Sigmoid colon (tissue), 7 donors: Measurements from ENCODE around the gene PLAAT5. TPM values are rescaled to one million over a fixed set of nuclear protein-coding genes. Genes with fewer than 3 reads are reported as not detected.

ENCODE experiments used
- DNase-seq: peaks from one replicate; pipeline ENCODE4 v3.0.0-alpha.2; 2019
- H3K27ac ChIP-seq, 4 donors: fragments of 200-600 bp; sonication (generic); one replicate each; pipeline ENCODE4 v1.5.1; 2016 to 2019; ENCODE audit warnings: mild to moderate bottlenecking in 1 of 4
- H3K27me3 ChIP-seq, 3 donors: fragments of 200-600 bp; sonication (generic); one replicate each; pipeline ENCODE4 v1.5.1; 2019; ENCODE audit warnings: mild to moderate bottlenecking in 1 of 3
- H3K36me3 ChIP-seq, 4 donors: fragments of 200-600 bp; sonication (generic); one replicate each; pipeline ENCODE4 v1.5.1; 2016 to 2019
- H3K4me1 ChIP-seq, 4 donors: fragments of 200-600 bp; sonication (generic); one replicate each; pipeline ENCODE4 v1.5.1; 2017 to 2019
- H3K4me3 ChIP-seq, 4 donors: fragments of 200-600 bp; sonication (generic); one replicate each; pipeline ENCODE4 v1.5.1; 2017 to 2019; ENCODE audit warnings: mild to moderate bottlenecking in 2 of 4, moderate library complexity in 1 of 4
- H3K9me3 ChIP-seq, 4 donors: fragments of 200-600 bp in 3 of 4; sonication (generic) in 3 of 4; one replicate each; pipeline versions ENCODE4 v1.5.1 to v1.6.1; 2013 to 2019
- EP300 ChIP-seq, 4 donors: sonication (generic); formaldehyde crosslinking; IDR thresholded peaks; one replicate each; pipeline ENCODE4 v1.6.1; 2017; ENCODE audit warnings: antibody characterized with exemption in 4 of 4
- POLR2A ChIP-seq, 2 donors: fragments of 450-650 bp; IDR thresholded peaks; one replicate each; pipeline ENCODE4 v1.6.1; 2016; ENCODE audit warnings: antibody characterized with exemption in 2 of 2, mild to moderate bottlenecking in 2 of 2, moderate library complexity in 2 of 2
- POLR2AphosphoS5 ChIP-seq, 4 donors: sonication (generic); formaldehyde crosslinking; IDR thresholded peaks; one replicate each; pipeline ENCODE4 v1.6.1; 2017; ENCODE audit warnings: antibody characterized with exemption in 4 of 4
- WGBS, 2 donors: extraction: QIAGEN DNeasy Blood & Tissue Kit; methylation state at CpG; one replicate each; pipeline ENCODE4 v1.1.7; 2013; 5-methylcytosine and 5-hydroxymethylcytosine counted together
- intact Hi-C: fragments of 100-400 bp; cut with DNase I; formaldehyde crosslinking; loops from one replicate; pipeline ENCODE4 v1.15.1; 2023
- polyA plus RNA-seq, 3 donors: library from polyadenylated mRNA; stranded (reverse); fragments of 200-250 nt; gene quantifications; one replicate each; pipeline ENCODE4 v1.2.3, GENCODE V29; 2013
- total RNA-seq, 4 donors: library from RNA; depleted of rRNA; stranded (reverse); fragments of >200 nt; gene quantifications; one replicate each; pipeline ENCODE4 v1.1.0, GENCODE V29; 2016
- TF ChIP-seq, protein P1 (sequence below), 4 experiments: fragments of 450-650 bp in 3 of 4; fragments of 200-600 bp in 1 of 4; IDR thresholded peaks; one replicate each; pipeline ENCODE4 v1.5.1; 2016 to 2019; ENCODE audit warnings: antibody characterized with exemption in 4 of 4, mild to moderate bottlenecking in 3 of 4, moderate library complexity in 2 of 4
- donor health status: healthy with polysubstance abuse.
- donor health status: Bipolar disorder and iron deficiency.
- donor health status: healthy.

Gene PLAAT5, protein sequence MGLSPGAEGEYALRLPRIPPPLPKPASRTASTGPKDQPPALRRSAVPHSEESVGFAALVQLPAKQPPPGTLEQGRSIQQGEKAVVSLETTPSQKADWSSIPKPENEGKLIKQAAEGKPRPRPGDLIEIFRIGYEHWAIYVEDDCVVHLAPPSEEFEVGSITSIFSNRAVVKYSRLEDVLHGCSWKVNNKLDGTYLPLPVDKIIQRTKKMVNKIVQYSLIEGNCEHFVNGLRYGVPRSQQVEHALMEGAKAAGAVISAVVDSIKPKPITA
- total RNA-seq (1 to 10 TPM; 2.0 to 8.4 (median 3.2) TPM), polyA plus RNA-seq (1 to 10 TPM in 2 of 3 donors, not detected in 1; 1.2 TPM)

GRCh38 chr11:63490551-63491239 lies at the start of gene PLAAT5:
TSS of gene PLAAT5 (minus strand) at chr11:63491167. CDS start at chr11:63491034, 133 bp downstream.
- 4 to 12% methylated on average over 60 of the region's 60 CpGs for WGBS, 2 donors
- intact Hi-C loops, result loop anchor here (5.0 kb wide), 1 partner anchor 122 kb away; the partner anchor contains the start of gene PLAAT3
- Histone ChIP-seq H3K9me3 (peaks cover 0 to under 1% (median 0%) of the 10 kb centered on the region in 4 donors), H3K27ac (peak within 1 kb of the TSS; percentile 76 to 86 (median 82)), H3K4me1 (peaks cover 0 to 31% (median 18%) of the 10 kb centered on the region in 4 donors), H3K27me3 (no peaks in the 10 kb centered on the region), H3K4me3 (peak within 1 kb of the TSS; percentile 54 to 65 (median 57)), H3K36me3 (no peaks in the 10 kb centered on the region)
- no peak for TF ChIP-seq EP300 (IDR thresholded peaks at IDR 0.05)
- peak in 3 of 4 donors; percentile 3 to 54 (median 48) for TF ChIP-seq POLR2AphosphoS5 (IDR thresholded peaks at IDR 0.05)
- peak; percentile 76 for DNase-seq

DNA sequence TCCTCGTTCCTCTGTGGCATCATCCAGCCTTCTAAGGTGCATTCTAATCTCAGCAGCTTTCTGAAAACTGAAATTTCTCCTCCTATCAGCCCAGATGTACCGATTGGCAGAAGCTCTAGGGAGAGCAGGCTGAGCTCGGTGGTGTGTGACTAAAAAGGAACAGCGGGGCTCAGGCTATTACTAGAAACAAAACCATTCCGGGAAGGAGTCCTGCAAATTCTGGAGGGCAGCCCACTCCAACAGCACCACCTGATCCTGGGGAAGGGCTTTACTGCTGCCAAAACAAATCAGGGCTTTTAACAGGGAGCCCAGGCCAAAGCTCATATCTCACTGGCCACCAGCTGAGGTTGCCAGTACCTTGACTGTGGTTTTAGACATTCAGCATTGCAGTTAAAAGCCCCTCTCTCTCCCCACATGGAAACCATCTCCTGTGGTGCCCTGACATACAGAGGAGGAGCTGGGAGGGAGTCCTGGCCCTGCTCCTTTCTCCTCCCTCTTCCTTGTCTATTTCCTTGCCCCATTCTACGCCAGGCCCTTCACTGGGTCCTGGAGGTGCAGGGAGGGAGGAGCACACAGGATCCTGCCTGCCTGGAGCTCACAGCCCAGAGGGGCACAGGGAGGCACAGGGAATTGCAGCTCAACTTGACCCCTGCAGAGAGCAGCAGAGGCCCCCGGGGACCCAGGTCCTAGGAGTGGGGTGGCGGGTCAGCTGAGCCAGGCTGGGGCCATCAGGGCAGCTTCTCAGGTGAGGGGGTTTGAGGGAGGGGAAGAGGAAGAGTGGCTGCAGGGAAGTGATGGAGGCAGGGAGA lies 46.5 kb upstream of the PLAAT5 start:
- Histone ChIP-seq H3K4me3 (peak overlapping the region; percentile 31 to 52 (median 48)), H3K36me3 (peaks cover 0 to 6% (median 0%) of the 10 kb centered on the region in 4 donors), H3K9me3 (no peaks in the 10 kb centered on the region), H3K4me1 (peaks cover 0 to 30% (median 26%) of the 10 kb centered on the region in 4 donors), H3K27me3 (no peaks in the 10 kb centered on the region), H3K27ac (peak overlapping the region; percentile 90 to 97 (median 92))
- peak; percentile 92 for DNase-seq
- intact Hi-C loops, result loop anchor here (2.0 kb wide), 2 partner anchors 37 to 77 kb away; partner anchors contain the start of gene PLAAT3
- TF ChIP-seq POLR2AphosphoS5 (IDR thresholded peaks at IDR 0.05) (peak; percentile 32 to 75 (median 57)), POLR2A (IDR thresholded peaks at IDR 0.05) (peak in 1 of 2 donors; percentile 37), EP300 (IDR thresholded peaks at IDR 0.05) (no peak)
- TF ChIP-seq, protein P1, sequence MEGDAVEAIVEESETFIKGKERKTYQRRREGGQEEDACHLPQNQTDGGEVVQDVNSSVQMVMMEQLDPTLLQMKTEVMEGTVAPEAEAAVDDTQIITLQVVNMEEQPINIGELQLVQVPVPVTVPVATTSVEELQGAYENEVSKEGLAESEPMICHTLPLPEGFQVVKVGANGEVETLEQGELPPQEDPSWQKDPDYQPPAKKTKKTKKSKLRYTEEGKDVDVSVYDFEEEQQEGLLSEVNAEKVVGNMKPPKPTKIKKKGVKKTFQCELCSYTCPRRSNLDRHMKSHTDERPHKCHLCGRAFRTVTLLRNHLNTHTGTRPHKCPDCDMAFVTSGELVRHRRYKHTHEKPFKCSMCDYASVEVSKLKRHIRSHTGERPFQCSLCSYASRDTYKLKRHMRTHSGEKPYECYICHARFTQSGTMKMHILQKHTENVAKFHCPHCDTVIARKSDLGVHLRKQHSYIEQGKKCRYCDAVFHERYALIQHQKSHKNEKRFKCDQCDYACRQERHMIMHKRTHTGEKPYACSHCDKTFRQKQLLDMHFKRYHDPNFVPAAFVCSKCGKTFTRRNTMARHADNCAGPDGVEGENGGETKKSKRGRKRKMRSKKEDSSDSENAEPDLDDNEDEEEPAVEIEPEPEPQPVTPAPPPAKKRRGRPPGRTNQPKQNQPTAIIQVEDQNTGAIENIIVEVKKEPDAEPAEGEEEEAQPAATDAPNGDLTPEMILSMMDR (IDR thresholded peaks at IDR 0.05), result no peak
- WGBS, 2 donors, result 42 to 64% methylated on average over 8 of the region's 8 CpGs

DNA sequence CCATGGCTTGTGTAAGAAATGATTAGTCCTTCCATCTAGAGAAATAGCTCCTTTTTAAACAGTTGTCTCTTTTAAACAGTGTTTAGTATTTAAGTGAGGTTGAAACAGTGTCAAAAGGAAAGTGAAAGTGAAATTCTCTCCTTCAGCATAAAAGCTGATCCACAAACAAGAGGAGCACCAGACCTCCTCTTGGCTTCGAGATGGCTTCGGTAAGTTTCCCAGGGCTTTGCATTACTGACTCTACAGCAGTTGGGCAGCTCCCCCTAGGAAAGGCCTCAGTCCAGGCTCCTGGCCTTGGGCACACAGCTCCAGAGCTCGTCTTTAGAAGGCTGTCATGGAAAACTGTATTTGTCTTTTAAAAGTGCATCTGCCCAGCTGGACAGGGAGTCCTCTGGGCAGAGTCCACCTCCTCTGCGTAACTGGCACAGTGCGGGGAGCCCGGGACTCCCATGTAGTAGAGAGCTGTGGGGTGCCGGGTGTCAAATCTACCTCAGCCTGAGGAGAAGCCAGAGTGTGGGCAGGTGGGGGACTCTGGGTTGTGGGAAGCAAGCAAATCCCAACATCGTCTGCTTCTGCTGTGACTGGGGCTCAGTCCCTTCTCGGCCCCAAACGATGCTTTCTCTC lies 45.8 kb upstream of the PLAAT5 start, which contains the start of gene PLAAT4:
Gene PLAAT4 (plus strand): TSS at position 140 of the 624 bp plus-strand sequence. CDS start 61 bp downstream, at position 201.
- TF ChIP-seq EP300 (IDR thresholded peaks at IDR 0.05) (no peak), POLR2AphosphoS5 (IDR thresholded peaks at IDR 0.05) (peak; percentile 22 to 70 (median 65))
- intact Hi-C loops, result loop anchor here (2.0 kb wide), 2 partner anchors 38 to 78 kb away; partner anchors contain the start of gene PLAAT3
- H3K36me3 ChIP-seq, result peaks cover 0 to 6% (median 0%) of the 10 kb centered on the region in 4 donors
- 28 to 34% methylated on average over 10 of the region's 10 CpGs for WGBS, 2 donors
- H3K4me1 ChIP-seq, result peaks cover 0 to 30% (median 26%) of the 10 kb centered on the region in 4 donors
- H3K27ac ChIP-seq, result peak within 1 kb of the TSS; percentile 90 to 97 (median 92)
- peak; percentile 78 for DNase-seq
- H3K4me3 ChIP-seq, result peak within 1 kb of the TSS; percentile 31 to 52 (median 48)
- H3K9me3 ChIP-seq, result no peaks in the 10 kb centered on the region
- no peaks in the 10 kb centered on the region for H3K27me3 ChIP-seq

DNA sequence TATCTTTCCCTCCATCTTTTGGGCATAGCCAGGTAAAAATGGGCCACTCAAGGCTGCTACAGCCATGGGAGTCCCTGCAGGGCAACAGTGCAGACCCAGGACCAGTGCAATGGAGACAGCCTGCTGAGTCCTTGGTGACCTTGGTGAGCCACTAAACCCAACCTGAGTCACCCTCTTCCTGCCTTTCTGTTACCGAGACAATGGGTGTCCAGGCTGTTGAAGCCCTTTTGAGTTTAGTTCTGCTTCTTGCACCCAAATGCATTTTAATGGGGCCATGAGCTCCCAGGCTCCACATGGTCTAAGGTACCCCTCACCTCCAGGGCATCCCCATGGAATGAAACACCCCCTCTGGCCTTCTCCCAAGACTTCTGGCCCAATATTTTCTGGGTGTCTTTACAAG lies 44.8 kb upstream of the PLAAT5 start:
- no peaks in the 10 kb centered on the region for H3K27me3 ChIP-seq
- intact Hi-C loops, result loop anchor here (2.0 kb wide), 2 partner anchors 39 to 79 kb away; partner anchors contain the start of gene PLAAT3
- no peak for DNase-seq
- peak overlapping the region; percentile 90 to 97 (median 92) for H3K27ac ChIP-seq
- 72 to 89% methylated on average over 1 of the region's 1 CpG for WGBS, 2 donors
- H3K4me1 ChIP-seq, result peaks cover 0 to 30% (median 26%) of the 10 kb centered on the region in 4 donors
- TF ChIP-seq, protein P1 (IDR thresholded peaks at IDR 0.05), result no peak
- no peak for TF ChIP-seq POLR2A (IDR thresholded peaks at IDR 0.05)
- peaks cover 0 to 6% (median 0%) of the 10 kb centered on the region in 4 donors for H3K36me3 ChIP-seq
- H3K4me3 ChIP-seq, result no peak overlapping the region
- H3K9me3 ChIP-seq, result no peaks in the 10 kb centered on the region
